GM12878 (cell line): Measurements from ENCODE around the gene AIG1. TPM values are rescaled to one million over a fixed set of nuclear protein-coding genes. Genes with fewer than 3 reads are reported as not detected.

Experiments used
- ATAC-seq: fragments of 200-7000 bp; cut with Tn5 transposase; 3 replicates; pipeline ENCODE4 v1.9.1; 2020; ENCODE audit warnings: mild to moderate bottlenecking, moderate library complexity
- BruUV-seq: library from RNA; stranded (reverse); fragments of 400-500 nt; replicated peaks from 2 replicates; lab custom pipeline; 2021; lab: Mats Ljungman, UMichigan
- CTCF ChIA-PET: fragments of 300-600 bp; sonication (Branson Sonifier 250); formaldehyde crosslinking; extraction: SDS; loops from one replicate; lab custom pipeline; 2021; ENCODE audit warnings: inconsistent platforms; lab: Yijun Ruan, JAX
- POLR2A ChIA-PET: fragments of 350-600 bp; formaldehyde crosslinking; extraction: SDS; loops from one replicate; lab custom pipeline; 2021; ENCODE audit warnings: inconsistent platforms; lab: Charles Lee
- RAD21 ChIA-PET: fragments of 300-600 bp; sonication (Branson Sonifier 250); formaldehyde crosslinking; loops from one replicate; lab custom pipeline; 2023; ENCODE audit warnings: antibody characterized with exemption; ENCODE audit not compliant: unreplicated experiment; lab: Charles Lee
- SMC1A ChIA-PET: fragments of 300-600 bp; sonication (Branson Sonifier 250); formaldehyde crosslinking; loops from one replicate; lab custom pipeline; 2023; ENCODE audit not compliant: unreplicated experiment, uncharacterized antibody; lab: Charles Lee
- DNase-seq: peaks from one replicate; pipeline ENCODE4 v3.0.0-alpha.2; 2011; ENCODE audit warnings: low read depth, low spot score
- FAIRE-seq: peaks from 3 replicates; lab custom pipeline; 2011; peaks lifted over from hg19 to GRCh38; lab: Jason Lieb, UNC
- H2AFZ ChIP-seq: 2 replicates; pipeline ENCODE4 v1.6.0; 2011; ENCODE audit warnings: low read depth, low read length, control low read depth; ENCODE audit not compliant: control insufficient read depth
- H3K27ac ChIP-seq: 2 replicates; pipeline ENCODE4 v1.5.1; 2011; ENCODE audit warnings: control low read depth; ENCODE audit not compliant: control insufficient read depth, insufficient read depth
- H3K27me3 ChIP-seq, 2 experiments: replicated peaks in 1 of 2; 2 replicates each; pipeline versions ENCODE4 v1.6.0 to v1.6.1; 2011; ENCODE audit warnings: low read length in 1 of 2; ENCODE audit not compliant: control insufficient read depth in 2 of 2, insufficient read depth in 2 of 2
- H3K36me3 ChIP-seq, 2 experiments: 2 replicates each; pipeline ENCODE4 v1.5.1; 2011; ENCODE audit warnings: low read length in 1 of 2; ENCODE audit not compliant: control insufficient read depth in 2 of 2, insufficient read depth in 2 of 2
- H3K4me1 ChIP-seq: 2 replicates; pipeline ENCODE4 v1.6.1; 2011; ENCODE audit warnings: mild to moderate bottlenecking, low read length, moderate library complexity, mixed read lengths; ENCODE audit not compliant: control insufficient read depth, insufficient read depth
- H3K4me2 ChIP-seq: 2 replicates; pipeline ENCODE4 v1.6.0; 2011; ENCODE audit warnings: control low read depth; ENCODE audit not compliant: control insufficient read depth, insufficient read depth
- H3K4me3 ChIP-seq: fragments of 200-600 bp; sonication (generic); 2 replicates; pipeline ENCODE4 v1.5.1; 2016
- H3K79me2 ChIP-seq: 2 replicates; pipeline ENCODE4 v1.6.0; 2011; ENCODE audit warnings: low read length; ENCODE audit not compliant: control insufficient read depth, insufficient read depth
- H3K9ac ChIP-seq: 2 replicates; pipeline ENCODE4 v1.8.0; 2011; ENCODE audit warnings: low read length, control low read depth, mixed read lengths; ENCODE audit not compliant: control insufficient read depth, insufficient read depth
- H3K9me3 ChIP-seq: replicated peaks from 3 replicates; pipeline ENCODE4 v1.5.1; 2011; ENCODE audit warnings: mild to moderate bottlenecking, low read length; ENCODE audit not compliant: control insufficient read depth, insufficient read depth
- H4K20me1 ChIP-seq: 2 replicates; pipeline ENCODE4 v1.6.0; 2011; ENCODE audit not compliant: control insufficient read depth, insufficient read depth
- BCL11A ChIP-seq: IDR thresholded peaks from 2 replicates; pipeline ENCODE4 v1.6.1; 2011; ENCODE audit warnings: low read depth, low read length
- CEBPZ ChIP-seq: fragments of 150-350 bp; IDR thresholded peaks from 2 replicates; pipeline ENCODE4 v1.6.1; 2016; ENCODE audit warnings: low read depth, low read length
- EP300 ChIP-seq, 2 experiments: fragments of 150-350 bp in 1 of 2; IDR thresholded peaks; 2 replicates each; pipeline ENCODE4 v1.6.1; 2011 to 2012; ENCODE audit warnings: low read depth in 2 of 2, low read length in 2 of 2, borderline replicate concordance in 1 of 2, improper control_type of control experiment in 1 of 2, inconsistent platforms in 1 of 2; ENCODE audit not compliant: control insufficient read depth in 1 of 2
- KLF5 ChIP-seq: fragments of 450-650 bp; IDR thresholded peaks from 2 replicates; pipeline ENCODE4 v1.6.1; 2014; ENCODE audit warnings: mild to moderate bottlenecking; ENCODE audit not compliant: partially characterized antibody
- NR2C1 ChIP-seq: fragments of 450-650 bp; IDR thresholded peaks from 2 replicates; pipeline ENCODE4 v1.6.1; 2017; ENCODE audit warnings: antibody characterized with exemption, mild to moderate bottlenecking, moderate library complexity
- POU2F2 ChIP-seq: IDR thresholded peaks from 3 replicates; pipeline ENCODE4 v1.6.1; 2011; ENCODE audit warnings: low read depth, mild to moderate bottlenecking, low read length, borderline replicate concordance
- SIN3A ChIP-seq: IDR thresholded peaks from 2 replicates; pipeline ENCODE4 v1.6.1; 2012; ENCODE audit warnings: low read depth, low read length, improper control_type of control experiment
- SREBF2 ChIP-seq: IDR thresholded peaks from 2 replicates; pipeline ENCODE4 v1.6.1; 2012; ENCODE audit warnings: mild to moderate bottlenecking, low read length
- ZBTB4 ChIP-seq: fragments of 450-650 bp; formaldehyde crosslinking; IDR thresholded peaks from 2 replicates; pipeline ENCODE4 v1.4.0; 2022; ENCODE audit warnings: mild to moderate bottlenecking, moderate library complexity
- ZZZ3 ChIP-seq: IDR thresholded peaks from 2 replicates; pipeline ENCODE4 v1.6.1; 2011; ENCODE audit warnings: low read depth; ENCODE audit not compliant: control insufficient read depth, insufficient read length
- WGBS: methylation state at CpG from one replicate; pipeline ENCODE4 v1.1.6; 2016; ENCODE audit warnings: low lambda C conversion rate; ENCODE audit not compliant: insufficient replicate concordance, insufficient coverage; ENCODE audit errors: missing lambda C conversion rate; 5-methylcytosine and 5-hydroxymethylcytosine counted together
- in situ Hi-C: fragments of 300-500 bp; cut with MboI; formaldehyde crosslinking; loops from 9 replicates; pipeline ENCODE4 v1.14.3; 2018; ENCODE audit warnings: mixed read lengths
- intact Hi-C: fragments of 100-400 bp; cut with micrococcal nuclease; formaldehyde crosslinking; loops from one replicate; pipeline ENCODE4 v1.14.2; 2022; ENCODE audit not compliant: unreplicated experiment
- polyA plus RNA-seq, 11 experiments: library from polyadenylated mRNA; depleted of rRNA in 4 of 11; unstranded in 6 of 11; stranded (reverse) in 5 of 11; fragments of >200 nt; fragmentation: Nextera tagmentation in 4 of 11; fragmentation: Illumina TruSeq in 1 of 11; extraction: Ambion mirVana in 4 of 11; extraction: Trizol in 1 of 11; gene quantifications; 1 replicate in 1 of 11; 2 replicates in 10 of 11; pipeline versions ENCODE4 v1.2.1 to v1.2.3, GENCODE V29; 2011 to 2016; ENCODE audit warnings: inconsistent platforms in 2 of 11, missing spikeins in 2 of 11, low read depth in 1 of 11
- total RNA-seq, 4 experiments: library from RNA; depleted of rRNA in 3 of 4; stranded (reverse); fragments of >200 nt in 3 of 4; fragmentation: Illumina TruSeq in 1 of 4; extraction: Trizol in 1 of 4; gene quantifications; 2 replicates each; pipeline versions ENCODE4 v1.2.1 to v1.2.3, GENCODE V29; 2013 to 2021
- TF ChIP-seq, protein P1 (sequence below): IDR thresholded peaks from 2 replicates; pipeline ENCODE4 v1.6.1; 2012; ENCODE audit warnings: low read length, inconsistent platforms

Gene AIG1
- total and polyA plus RNA-seq, 10 of the 15 experiments (the other 5 are each of a cell fraction or from before 2014, with no cell fraction given) = 27.0 to 74.5 (median 36.4) TPM

DNA sequence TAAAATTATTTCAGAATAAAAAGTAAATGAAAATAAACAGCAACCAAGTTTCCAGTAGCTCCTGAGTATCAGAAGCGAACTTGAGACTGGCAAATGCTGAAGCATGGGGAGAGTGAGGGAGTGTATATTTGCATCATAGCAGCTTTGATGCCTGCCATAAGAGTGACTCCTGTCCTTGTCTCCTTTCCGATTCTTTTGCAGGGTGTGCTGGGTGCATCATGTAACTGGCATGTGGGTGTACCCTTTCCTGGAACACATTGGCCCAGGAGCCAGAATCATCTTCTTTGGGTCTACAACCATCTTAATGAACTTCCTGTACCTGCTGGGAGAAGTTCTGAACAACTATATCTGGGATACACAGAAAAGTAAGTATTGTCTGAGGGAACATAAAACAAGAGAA, 272.4 kb downstream of the AIG1 start (continued):
- TF ChIP-seq KLF5 = no peak
- no peak for TF ChIP-seq ZZZ3
- TF ChIP-seq, protein P1, sequence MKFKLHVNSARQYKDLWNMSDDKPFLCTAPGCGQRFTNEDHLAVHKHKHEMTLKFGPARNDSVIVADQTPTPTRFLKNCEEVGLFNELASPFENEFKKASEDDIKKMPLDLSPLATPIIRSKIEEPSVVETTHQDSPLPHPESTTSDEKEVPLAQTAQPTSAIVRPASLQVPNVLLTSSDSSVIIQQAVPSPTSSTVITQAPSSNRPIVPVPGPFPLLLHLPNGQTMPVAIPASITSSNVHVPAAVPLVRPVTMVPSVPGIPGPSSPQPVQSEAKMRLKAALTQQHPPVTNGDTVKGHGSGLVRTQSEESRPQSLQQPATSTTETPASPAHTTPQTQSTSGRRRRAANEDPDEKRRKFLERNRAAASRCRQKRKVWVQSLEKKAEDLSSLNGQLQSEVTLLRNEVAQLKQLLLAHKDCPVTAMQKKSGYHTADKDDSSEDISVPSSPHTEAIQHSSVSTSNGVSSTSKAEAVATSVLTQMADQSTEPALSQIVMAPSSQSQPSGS = no peak
- TF ChIP-seq CEBPZ = no peak
- TF ChIP-seq SIN3A = no peak
- no peak for TF ChIP-seq NR2C1

DNA sequence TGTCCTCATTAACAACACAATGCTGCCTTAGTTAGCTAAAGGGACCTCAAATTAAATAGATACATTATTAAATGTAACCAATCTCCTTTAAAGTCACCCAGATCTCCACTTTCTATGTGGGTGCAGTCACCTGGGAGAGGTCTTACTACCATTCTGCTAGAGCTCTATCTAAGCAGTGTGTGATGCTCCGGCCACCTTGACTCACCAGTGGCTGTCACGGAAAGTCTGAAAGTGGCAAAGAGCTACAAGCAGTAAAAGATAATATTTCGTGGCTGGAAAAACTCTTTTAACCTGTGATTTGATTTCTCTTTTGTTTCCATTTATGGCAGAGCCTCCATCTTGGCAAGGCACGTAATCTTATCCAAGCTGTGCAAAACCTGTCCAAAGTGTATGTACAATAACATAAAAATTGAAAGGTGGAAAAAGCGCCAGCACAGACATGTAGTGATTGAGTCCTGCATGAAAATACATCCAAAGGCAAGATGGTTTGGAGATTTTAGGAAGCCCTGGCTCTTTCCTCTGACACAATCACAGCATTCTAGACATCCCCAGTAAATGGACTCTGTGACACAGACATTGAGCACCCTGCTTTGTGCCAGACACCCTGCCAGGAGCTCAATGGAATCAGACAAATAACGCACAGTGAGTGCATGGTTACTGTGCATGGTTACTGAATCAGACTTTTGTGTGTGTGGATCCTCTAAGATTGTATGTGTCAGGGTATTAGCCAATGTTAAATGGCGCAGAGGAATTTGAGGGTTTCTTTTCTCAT, 273.2 kb downstream of the AIG1 start:
- ATAC-seq (no peak), FAIRE-seq (no peak), DNase-seq (no peak)
- POLR2A ChIA-PET = no interaction called here
- Histone ChIP-seq H3K9ac (no peak overlapping the region), H3K4me2 (no peak overlapping the region), H4K20me1 (no peaks in the 10 kb centered on the region), H3K4me1 (no peaks in the 10 kb centered on the region), H3K36me3 (no peaks in the 10 kb centered on the region), H3K79me2 (no peaks in the 10 kb centered on the region), H3K4me3 (no peak overlapping the region), H3K27ac (no peak overlapping the region), H3K9me3 (no peaks in the 10 kb centered on the region), H2AFZ (no peak overlapping the region), H3K27me3 (no peaks in the 10 kb centered on the region)
- SMC1A ChIA-PET = interaction anchor here (0.6 to 1.4 kb wide), 7 partner anchors 10 to 651 kb away, joined by 3 to 6 read pairs (median 3); no protein-coding TSS in a partner anchor
- RAD21 ChIA-PET = interaction anchor here (1.2 kb wide), 1 partner anchor 307 kb away, joined by 3 read pairs; no protein-coding TSS in a partner anchor
- CTCF ChIA-PET = interaction anchor here (0.7 to 5.8 kb wide), 7 partner anchors 17 to 641 kb away, joined by 3 to 62 read pairs (median 3); no protein-coding TSS in a partner anchor
- intact Hi-C loops = loop anchor here (10.0 kb wide), 1 partner anchor 769 kb away; no protein-coding TSS in a partner anchor
- WGBS = 96% methylated on average over 7 of the region's 7 CpGs
- in situ Hi-C loops = no loop called here
- BruUV-seq = no TSS peak
- TF ChIP-seq ZBTB4 (CRISPR knock-in tag) (no peak), EP300 (IDR thresholded peaks at IDR 0.05; ENCODE audit: borderline replicate concordance in 1 of 2, control insufficient read depth in 1 of 2, low read depth in 2 of 2, low read length in 2 of 2) (no peak), BCL11A (no peak), SREBF2 (no peak), POU2F2 (no peak)
